Esophagus (tissue), 2 donors: ENCODE measurements around the gene BAG5. TPM values are rescaled to one million over a fixed set of nuclear protein-coding genes. Genes with fewer than 3 reads are reported as not detected.

Experiments
- H3K27ac ChIP-seq, 2 donors: one replicate each; pipeline ENCODE4 v1.5.1; 2013; ENCODE audit warnings: low read depth in 2 of 2, mild to moderate bottlenecking in 2 of 2, inconsistent platforms in 1 of 2, low read length in 1 of 2, moderate library complexity in 1 of 2
- H3K27me3 ChIP-seq, 2 donors: one replicate each; pipeline ENCODE4 v1.6.1; 2013; ENCODE audit warnings: low read length in 2 of 2, control low read depth in 1 of 2, mild to moderate bottlenecking in 1 of 2; ENCODE audit not compliant: insufficient read depth in 2 of 2, control insufficient read depth in 1 of 2
- H3K36me3 ChIP-seq, 2 donors: one replicate each; pipeline ENCODE4 v1.6.1; 2013; ENCODE audit warnings: low read length in 1 of 2; ENCODE audit not compliant: control insufficient read depth in 2 of 2, insufficient read depth in 2 of 2
- H3K4me1 ChIP-seq, 2 donors: one replicate each; pipeline ENCODE4 v1.6.1; 2013; ENCODE audit warnings: low read length in 1 of 2; ENCODE audit not compliant: control insufficient read depth in 2 of 2, insufficient read depth in 2 of 2
- H3K4me3 ChIP-seq, 2 donors: one replicate each; pipeline ENCODE4 v1.5.1; 2013; ENCODE audit warnings: low read length in 2 of 2, mild to moderate bottlenecking in 2 of 2, low read depth in 1 of 2, moderate library complexity in 1 of 2
- H3K9me3 ChIP-seq, 2 donors: one replicate each; pipeline ENCODE4 v1.6.1; 2013; ENCODE audit warnings: mild to moderate bottlenecking in 2 of 2, low read depth in 1 of 2, low read length in 1 of 2, moderate library complexity in 1 of 2; ENCODE audit not compliant: control insufficient read depth in 2 of 2, insufficient read depth in 1 of 2
- WGBS, 2 donors: extraction: QIAGEN DNeasy Blood & Tissue Kit; methylation state at CpG; one replicate each; pipeline ENCODE4 v1.1.7; 2013; 5-methylcytosine and 5-hydroxymethylcytosine counted together
- polyA plus RNA-seq, 2 donors: library from polyadenylated mRNA; stranded (reverse); fragments of 200-250 nt; gene quantifications; one replicate each; pipeline ENCODE4 v1.2.3, GENCODE V29; 2013
- donor health status: healthy with polysubstance abuse.
- donor health status: Bipolar disorder and iron deficiency.

Gene BAG5
- polyA plus RNA-seq, 2 donors: 7.1 to 12.7 TPM

- Histone ChIP-seq H3K27me3 (no peaks in the 10 kb centered on the region), H3K9me3 (no peaks in the 10 kb centered on the region), H3K27ac (no peak overlapping the region), H3K36me3 (peaks cover 0 to 3% of the 10 kb centered on the region in 2 donors), H3K4me1 (peaks cover 19 to 53% of the 10 kb centered on the region in 2 donors), H3K4me3 (no peak overlapping the region)
- WGBS, 2 donors: 86 to 88% methylated on average over 11 of the region's 11 CpGs
These were observed 15.0 kb downstream of the BAG5 start for GRCh38 chr14:103547455-103547940.

GRCh38 chr14:103546652-103547454, 15.6 kb downstream of the BAG5 start:
- H3K4me1 ChIP-seq: peaks cover 25 to 53% of the 10 kb centered on the region in 2 donors
- H3K36me3 ChIP-seq: peaks cover 0 to 3% of the 10 kb centered on the region in 2 donors
- no peak overlapping the region for H3K4me3 ChIP-seq
- no peaks in the 10 kb centered on the region for H3K9me3 ChIP-seq
- H3K27me3 ChIP-seq: no peaks in the 10 kb centered on the region
- WGBS, 2 donors: 23 to 24% methylated on average over 21 of the region's 21 CpGs
- H3K27ac ChIP-seq: no peak overlapping the region

GRCh38 chr14:103545915-103546651, 16.4 kb downstream of the BAG5 start:
- H3K4me1 ChIP-seq: peaks cover 31 to 53% of the 10 kb centered on the region in 2 donors
- H3K27me3 ChIP-seq: no peaks in the 10 kb centered on the region
- H3K9me3 ChIP-seq: no peaks in the 10 kb centered on the region
- H3K27ac ChIP-seq: no peak overlapping the region
- 71 to 72% methylated on average over 23 to 27 of the region's 27 CpGs for WGBS, 2 donors
- H3K36me3 ChIP-seq: no peaks in the 10 kb centered on the region
- H3K4me3 ChIP-seq: no peak overlapping the region

GRCh38 chr14:103545219-103545914, 17.1 kb downstream of the BAG5 start:
- H3K4me3 ChIP-seq: no peak overlapping the region
- H3K4me1 ChIP-seq: peaks cover 33 to 53% of the 10 kb centered on the region in 2 donors
- no peaks in the 10 kb centered on the region for H3K27me3 ChIP-seq
- H3K36me3 ChIP-seq: no peaks in the 10 kb centered on the region
- 90 to 92% methylated on average over 27 to 29 of the region's 29 CpGs for WGBS, 2 donors
- no peaks in the 10 kb centered on the region for H3K9me3 ChIP-seq
- H3K27ac ChIP-seq: no peak overlapping the region

GRCh38 chr14:103544388-103545218, 17.9 kb downstream of the BAG5 start:
- H3K27me3 ChIP-seq: no peaks in the 10 kb centered on the region
- no peaks in the 10 kb centered on the region for H3K36me3 ChIP-seq
- H3K27ac ChIP-seq: no peak overlapping the region
- H3K9me3 ChIP-seq: no peaks in the 10 kb centered on the region
- 43 to 61% methylated on average over 24 to 35 of the region's 35 CpGs for WGBS, 2 donors
- H3K4me3 ChIP-seq: no peak overlapping the region
- H3K4me1 ChIP-seq: peaks cover 33 to 48% of the 10 kb centered on the region in 2 donors

GRCh38 chr14:103543721-103544387, 18.6 kb downstream of the BAG5 start:
- Histone ChIP-seq H3K27me3 (no peaks in the 10 kb centered on the region), H3K4me3 (no peak overlapping the region), H3K9me3 (no peaks in the 10 kb centered on the region), H3K36me3 (no peaks in the 10 kb centered on the region), H3K27ac (no peak overlapping the region), H3K4me1 (peaks cover 26 to 45% of the 10 kb centered on the region in 2 donors)
- WGBS, 2 donors: 51 to 58% methylated on average over 19 of the region's 19 CpGs

- Histone ChIP-seq H3K4me1 (peaks cover 26 to 43% of the 10 kb centered on the region in 2 donors), H3K27me3 (no peaks in the 10 kb centered on the region), H3K36me3 (no peaks in the 10 kb centered on the region), H3K4me3 (no peak overlapping the region), H3K27ac (peak overlapping the region in 1 of 2 donors; percentile 10), H3K9me3 (no peaks in the 10 kb centered on the region)
- WGBS, 2 donors: 58 to 72% methylated on average over 6 to 10 of the region's 10 CpGs
These were observed 19.3 kb downstream of the BAG5 start for GRCh38 chr14:103543140-103543539.

GRCh38 chr14:103542605-103543088, 19.8 kb downstream of the BAG5 start:
- no peaks in the 10 kb centered on the region for H3K9me3 ChIP-seq
- peaks cover 26 to 43% of the 10 kb centered on the region in 2 donors for H3K4me1 ChIP-seq
- 12 to 22% methylated on average over 18 of the region's 18 CpGs for WGBS, 2 donors
- no peak overlapping the region for H3K4me3 ChIP-seq
- no peaks in the 10 kb centered on the region for H3K27me3 ChIP-seq
- no peaks in the 10 kb centered on the region for H3K36me3 ChIP-seq
- H3K27ac ChIP-seq: peak overlapping the region; percentile 13 to 79
